GM19328 (cell line): ENCODE data around the gene RIPK4.

Experiments
- ATAC-seq: cut with Tn5 transposase; IDR thresholded peaks from one replicate; pipeline ENCODE4 v1.9.1; 2021; ENCODE audit warnings: mild to moderate bottlenecking, moderate library complexity; ENCODE audit not compliant: unreplicated experiment

RIPK4 gene

DNA sequence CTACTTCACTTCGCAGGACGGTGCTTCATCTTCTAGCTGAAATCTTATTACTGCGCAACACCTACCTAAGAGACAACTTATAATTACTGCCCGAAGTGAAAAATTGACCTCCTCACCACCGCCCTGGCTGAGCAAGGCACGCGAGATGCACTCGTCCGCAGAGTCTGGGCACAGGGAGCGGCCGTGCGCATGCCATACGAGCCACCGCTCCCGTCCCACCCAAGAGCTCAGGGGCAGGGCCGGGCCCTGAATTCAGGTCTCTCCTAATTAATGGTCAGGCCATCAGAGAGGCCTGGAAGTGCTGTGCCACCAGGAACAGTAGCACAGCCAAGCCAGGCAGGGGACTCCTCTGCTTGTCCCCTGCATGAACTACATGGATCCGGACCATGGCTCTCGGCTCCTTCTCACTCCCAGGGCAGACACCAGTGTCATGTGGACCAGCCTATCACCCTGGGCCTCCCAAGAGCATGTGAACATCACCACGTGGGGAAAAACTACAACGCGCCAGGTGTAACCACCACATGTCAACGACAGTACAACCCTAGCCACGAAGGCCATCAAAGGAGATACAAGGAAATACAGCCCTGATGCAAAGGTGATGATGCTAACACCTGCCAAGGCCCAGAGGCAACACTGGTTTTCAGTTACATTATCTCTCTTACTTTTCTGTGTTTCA lies 11.5 kb downstream of the RIPK4 start:
- ATAC-seq = no peak

- no peak for ATAC-seq
These were observed 12.4 kb downstream of the RIPK4 start for GRCh38 chr21:41754479-41754891.

DNA sequence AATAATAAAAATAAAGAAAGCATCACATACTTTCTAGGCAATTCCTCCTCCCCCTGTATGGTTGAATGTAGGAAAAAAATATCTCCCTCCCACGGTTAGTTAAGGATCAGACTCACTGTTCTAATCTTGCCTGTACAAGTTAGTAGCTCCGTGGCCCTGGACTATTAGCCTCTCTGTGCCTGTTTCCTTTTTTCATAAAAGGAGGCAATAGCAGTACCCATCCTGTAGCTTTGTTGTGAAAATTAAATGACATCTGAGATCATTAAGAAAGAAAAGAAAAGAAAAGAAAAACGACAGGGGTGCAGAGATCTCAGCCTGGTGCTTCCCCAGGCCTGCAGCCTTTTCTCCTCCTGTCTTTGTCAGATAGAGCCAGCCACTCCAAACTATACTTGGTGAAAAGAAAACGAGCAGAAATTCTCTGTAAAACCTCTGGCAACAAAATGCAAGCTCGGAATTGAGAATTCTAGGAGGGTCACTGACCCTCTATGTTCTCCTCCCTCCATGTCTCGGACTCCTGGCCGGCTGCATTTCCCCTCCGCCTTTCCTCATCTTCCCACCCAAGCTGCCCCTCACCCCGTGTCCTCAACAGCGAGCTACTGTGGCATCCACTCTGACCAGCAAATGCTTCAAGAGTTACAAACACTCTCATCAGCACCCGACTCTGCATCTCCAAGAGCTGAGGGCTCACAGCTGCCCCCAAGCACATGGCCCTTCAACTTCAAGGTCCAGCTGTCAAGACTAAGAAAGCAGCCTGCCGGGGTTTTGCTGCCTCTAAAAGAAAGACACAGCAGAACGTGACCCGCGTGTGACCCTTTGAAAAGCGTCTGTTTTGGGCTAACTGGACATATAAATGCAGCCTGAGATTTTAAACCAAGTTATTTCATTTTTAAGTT lies 13.6 kb downstream of the RIPK4 start:
- no peak for ATAC-seq

DNA sequence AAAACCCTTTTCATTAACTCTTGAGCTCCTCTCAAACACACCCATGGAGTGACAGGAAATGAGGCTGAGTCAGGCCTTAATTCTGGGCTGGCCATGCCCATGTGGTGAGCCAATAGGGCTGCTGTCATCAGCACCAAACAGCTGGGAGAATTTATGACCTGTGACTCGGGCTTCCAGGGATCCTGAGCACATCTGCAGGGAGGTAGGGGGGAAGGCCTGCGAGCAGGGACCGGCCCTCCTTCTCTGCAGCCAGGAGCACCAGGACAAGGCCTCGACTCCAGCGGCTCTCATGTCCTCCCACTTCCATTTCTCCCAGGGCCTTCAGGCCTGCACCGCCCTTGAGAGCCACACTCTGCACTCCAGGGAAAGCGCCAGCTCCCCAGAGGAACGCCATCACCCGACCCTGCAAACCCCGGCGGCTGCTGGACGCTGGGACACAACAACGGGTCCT lies 14.6 kb downstream of the RIPK4 start:
- ATAC-seq = no peak

DNA sequence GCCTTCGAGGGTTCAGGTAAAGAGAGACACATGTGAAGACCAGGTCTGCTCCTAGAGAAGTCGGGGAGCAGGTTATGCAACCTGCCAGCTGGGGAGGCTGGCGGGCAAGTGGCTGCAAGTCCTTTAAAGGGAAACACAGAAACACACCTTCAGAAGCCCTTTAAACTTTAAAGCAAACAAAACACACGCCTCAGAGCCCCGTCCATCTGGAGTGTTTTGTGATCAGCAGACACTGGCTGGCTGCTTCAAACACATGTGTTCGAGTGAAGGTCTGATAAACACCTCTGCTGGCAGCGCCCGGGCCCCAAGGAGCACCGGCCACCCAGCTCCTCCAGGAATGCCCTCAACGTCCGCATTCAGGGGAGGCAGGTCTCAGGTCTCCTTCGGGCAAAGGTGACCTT lies 15.2 kb downstream of the RIPK4 start:
- ATAC-seq = no peak

DNA sequence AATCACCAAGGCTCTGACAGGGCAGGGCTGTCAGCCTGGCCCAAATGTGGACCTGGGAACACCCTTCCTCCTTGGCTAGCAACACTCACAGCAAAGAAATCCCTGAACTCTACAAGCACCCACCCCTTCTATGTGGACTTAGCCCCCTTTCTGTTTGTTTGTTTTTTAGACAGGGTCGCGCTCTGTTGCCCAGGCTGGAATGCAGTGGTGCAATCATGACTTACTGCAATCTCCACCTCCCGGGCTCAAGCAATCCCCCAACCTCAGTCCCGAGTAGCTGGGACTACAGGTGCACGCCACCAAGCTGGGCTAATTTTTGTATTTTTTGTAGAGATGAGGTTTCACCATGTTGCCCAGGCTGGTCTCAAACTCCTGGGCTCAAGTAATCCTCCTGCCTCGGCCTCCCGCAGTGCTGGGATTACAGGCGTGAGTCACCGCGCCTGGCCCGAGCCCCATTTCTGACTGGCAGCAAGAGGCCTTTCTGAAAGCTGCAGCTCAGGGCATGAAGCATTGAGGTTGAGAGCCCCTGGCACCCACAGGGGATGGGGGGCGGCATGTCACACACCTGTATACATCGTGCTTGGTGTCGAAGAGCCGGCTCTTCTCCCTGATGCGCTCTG lies 16.2 kb downstream of the RIPK4 start:
- no peak for ATAC-seq

GRCh38 chr21:41750051-41750450 lies 16.8 kb downstream of the RIPK4 start:
- ATAC-seq = no peak

GRCh38 chr21:41749286-41749685 lies 17.6 kb downstream of the RIPK4 start:
- ATAC-seq = no peak

GRCh38 chr21:41747943-41748738 lies 18.7 kb downstream of the RIPK4 start:
- no peak for ATAC-seq

- no peak for ATAC-seq
These were observed 20.2 kb downstream of the RIPK4 start for GRCh38 chr21:41746744-41747006.

GRCh38 chr21:41745971-41746743 lies 20.7 kb downstream of the RIPK4 start:
- no peak for ATAC-seq

GRCh38 chr21:41745026-41745820 lies 21.6 kb downstream of the RIPK4 start:
- ATAC-seq = no peak

DNA sequence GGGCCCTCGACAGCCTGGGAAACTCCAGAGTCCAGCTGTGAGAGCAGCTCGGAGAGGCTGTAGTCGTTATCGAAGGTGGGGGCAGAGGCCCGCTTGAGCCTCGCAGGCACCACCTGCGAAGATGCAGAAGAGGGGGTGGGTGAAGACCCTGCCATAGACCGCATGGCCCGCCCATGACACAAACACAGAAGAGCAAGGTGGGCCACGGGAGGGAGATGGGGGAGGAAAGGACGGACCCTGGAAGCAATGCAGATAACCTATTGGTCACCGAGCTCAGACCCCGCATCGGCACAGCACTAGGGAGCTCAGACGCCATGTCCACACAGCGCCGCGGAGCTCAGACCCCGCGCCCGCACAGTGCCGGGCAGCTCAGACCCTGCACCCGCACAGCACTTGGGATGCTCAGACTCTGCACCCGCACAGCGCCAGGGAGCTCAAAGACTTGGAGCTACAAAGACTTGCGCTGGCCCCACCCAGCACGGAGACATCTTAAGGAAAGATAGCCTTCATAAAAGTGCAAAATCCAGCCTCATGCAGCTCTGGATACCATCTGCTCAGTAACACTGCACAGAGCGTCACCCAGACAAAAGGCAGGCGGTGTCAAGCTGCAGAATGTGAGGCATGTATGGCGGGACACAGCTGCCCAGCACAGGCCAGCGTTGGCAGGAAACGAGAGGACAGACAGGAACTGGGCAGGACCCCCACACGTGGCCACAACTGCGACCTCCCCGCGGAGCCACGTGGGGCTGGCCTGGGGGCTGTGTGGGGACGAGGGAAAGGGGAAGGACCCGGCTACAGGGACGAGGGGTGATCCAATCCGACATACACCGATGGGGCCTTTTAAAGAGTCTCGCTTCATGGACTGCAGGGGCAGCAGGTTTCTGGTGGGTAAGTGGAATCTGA lies 22.6 kb downstream of the RIPK4 start:
- no peak for ATAC-seq

DNA sequence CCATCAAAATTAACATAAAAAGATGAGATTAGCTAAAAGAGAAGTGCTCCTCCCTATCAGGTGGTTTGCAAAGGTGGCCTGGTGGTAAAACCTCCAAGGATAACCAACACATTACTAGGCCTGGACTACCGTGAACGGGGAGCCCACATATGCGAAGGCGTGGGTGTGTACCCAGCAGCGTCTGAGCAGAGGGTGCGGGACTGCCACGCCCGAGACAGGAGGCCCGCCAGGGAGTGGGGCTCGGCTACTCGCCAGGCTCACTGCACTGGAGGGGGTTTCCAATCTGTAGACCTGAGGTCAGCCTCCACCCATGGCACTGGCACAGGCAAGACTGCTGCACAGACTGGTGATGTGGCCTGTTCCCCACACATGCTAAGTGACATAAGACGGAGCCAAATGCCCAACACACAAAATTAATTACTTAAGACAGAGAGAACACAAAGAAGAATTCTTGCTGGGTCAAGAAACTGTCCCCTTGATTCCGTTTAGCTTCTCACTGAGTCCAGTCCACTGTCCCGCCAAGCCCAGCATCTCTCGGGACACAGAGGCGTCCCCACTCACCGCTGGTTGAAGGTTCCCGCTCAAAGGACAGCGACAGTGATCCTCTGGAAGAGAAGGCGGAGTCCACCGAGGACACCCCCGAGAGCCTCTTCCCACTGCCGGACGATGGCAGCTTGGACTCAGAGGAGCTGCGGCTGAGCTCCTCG lies 23.4 kb downstream of the RIPK4 start:
- ATAC-seq = no peak

GRCh38 chr21:41742073-41742875 lies 24.6 kb downstream of the RIPK4 start:
- ATAC-seq = no peak

DNA sequence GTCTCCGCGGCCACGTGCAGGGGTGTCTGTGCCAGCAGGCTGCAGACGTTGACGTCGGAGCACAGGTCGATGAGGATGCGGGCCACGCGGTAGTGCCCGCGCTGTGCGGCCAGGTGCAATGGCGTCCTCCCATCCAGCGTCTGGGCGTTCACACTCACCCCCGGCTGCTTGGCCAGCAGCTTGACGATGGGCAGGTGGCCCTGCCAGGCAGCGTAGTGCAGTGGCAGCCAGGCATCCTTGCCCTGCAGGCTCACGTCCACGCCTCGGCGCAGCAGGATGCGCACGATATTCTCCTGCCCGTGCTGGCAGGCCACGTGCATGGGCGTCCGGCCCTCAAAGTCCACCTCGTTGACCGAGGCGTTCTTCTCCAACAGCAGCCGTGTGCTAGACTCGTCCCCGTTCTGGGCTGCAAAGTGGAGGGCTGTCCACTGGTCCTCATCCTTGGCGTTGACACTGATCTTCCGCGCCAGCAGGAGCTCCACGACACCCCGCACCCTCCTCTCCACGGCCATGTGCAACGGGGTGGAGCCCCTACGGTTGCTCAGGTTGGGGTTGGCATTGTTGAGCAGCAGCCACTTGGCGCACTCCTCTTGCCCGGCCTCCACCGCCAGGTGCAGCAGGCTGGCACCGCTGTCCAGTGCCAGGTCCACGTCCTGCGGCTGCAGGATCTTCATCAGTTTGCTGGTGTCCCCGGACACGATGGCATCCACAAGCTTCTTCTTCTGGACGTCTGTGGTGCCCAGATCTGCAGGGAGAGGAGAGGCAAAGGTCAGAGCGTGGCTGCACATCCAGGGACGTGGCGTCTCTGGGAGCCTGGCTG lies 25.4 kb downstream of the RIPK4 start:
- ATAC-seq = no peak
